GM15510 (cell line): Measurements from ENCODE around the gene ZNF398.

Experiments used
- POLR2A ChIP-seq: IDR thresholded peaks from 3 replicates; pipeline ENCODE4 v1.6.1; 2011; ENCODE audit warnings: borderline replicate concordance; ENCODE audit not compliant: insufficient read length; ENCODE audit errors: extremely low read depth

The ZNF398 gene

DNA sequence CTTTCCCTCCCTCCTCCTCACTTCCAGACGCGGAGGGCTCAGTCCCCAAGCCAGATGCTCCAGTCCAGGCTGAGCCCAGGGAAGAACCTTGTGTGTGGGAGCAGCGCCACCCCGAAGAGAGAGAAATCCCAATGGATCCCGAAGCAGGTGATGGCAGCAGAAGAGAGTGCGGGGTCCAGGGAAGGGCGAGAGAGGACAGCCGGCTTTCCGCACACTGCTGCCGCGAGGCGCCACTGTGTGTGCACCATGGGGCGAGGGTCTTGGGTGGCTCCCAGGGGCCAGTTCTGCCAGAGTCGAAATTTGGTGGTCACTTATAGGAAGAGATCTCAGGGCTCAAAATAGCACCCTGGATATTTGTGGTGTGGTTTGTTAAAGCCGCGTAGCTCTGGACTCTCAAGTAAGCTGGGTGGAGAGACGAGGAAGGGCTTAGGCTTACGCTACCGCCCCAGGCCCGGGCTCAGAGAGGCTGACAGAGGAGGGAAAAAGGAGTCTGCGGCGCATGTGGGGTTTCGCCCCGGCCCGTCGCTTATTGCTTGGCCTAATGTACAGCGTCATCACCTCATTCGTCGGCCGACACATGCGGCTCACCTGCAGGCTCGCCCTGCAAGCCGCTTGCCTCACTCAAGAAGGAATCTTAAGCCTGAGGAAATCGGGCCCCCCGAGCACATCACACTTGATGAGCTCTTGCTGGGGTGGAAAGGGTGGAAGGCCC is 60.2 kb downstream of the ZNF398 start:
- TF ChIP-seq POLR2A: no peak

DNA sequence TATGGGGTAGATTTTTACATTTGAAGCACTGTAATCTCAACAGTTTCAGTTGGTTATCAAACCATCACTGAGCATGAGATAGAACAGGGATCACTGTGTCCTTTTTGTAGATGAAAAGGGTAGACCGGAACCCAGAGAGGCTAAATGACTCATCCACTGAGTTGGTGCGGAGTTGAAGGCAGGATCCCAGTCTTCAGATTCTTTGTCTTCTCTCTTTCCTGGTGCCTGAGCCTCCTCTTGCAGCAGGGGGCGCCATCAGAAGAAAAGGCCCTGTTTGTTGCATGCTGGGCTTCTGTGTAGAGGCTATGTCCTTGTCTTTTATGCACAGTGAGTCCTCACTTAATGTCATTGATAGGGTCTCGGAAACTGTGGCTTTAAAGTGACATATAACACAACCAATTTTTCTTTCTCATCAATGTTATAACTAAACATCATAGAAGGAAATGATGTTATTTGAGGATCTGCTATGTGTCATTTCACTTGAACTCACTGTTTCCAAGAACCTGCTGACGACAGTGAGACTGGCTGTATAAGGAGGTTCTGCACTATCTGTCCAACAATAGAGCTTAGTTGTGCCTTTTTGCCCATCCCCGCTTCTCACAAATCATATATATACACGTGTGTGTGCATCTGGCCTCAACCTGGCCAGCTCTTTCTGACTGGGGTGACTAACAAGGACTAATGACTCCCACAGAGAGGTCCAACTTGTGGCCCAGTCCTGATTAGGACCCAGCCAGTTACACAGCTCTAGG is 62.4 kb downstream of the ZNF398 start:
- TF ChIP-seq POLR2A: no peak

DNA sequence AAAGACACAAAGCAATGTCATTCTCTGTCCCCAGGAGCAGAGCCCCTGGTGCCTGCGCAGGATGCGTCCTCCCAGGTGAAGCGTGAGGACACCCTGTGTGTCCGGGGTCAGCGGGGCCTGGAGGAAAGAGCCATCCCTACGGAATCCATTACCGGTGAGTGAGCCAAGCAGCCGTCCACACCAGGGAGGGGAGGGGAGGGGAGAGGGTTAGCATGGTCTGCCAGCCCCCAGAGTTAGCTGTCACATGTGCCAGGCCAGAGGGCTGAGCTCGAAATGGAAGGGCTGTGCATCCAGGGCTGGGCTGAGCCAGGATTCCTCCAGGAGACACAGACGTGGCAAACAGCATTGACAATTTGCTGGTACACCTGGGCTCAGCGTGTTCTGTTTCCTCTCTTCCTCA is 63.3 kb downstream of the ZNF398 start:
- TF ChIP-seq POLR2A: no peak

DNA sequence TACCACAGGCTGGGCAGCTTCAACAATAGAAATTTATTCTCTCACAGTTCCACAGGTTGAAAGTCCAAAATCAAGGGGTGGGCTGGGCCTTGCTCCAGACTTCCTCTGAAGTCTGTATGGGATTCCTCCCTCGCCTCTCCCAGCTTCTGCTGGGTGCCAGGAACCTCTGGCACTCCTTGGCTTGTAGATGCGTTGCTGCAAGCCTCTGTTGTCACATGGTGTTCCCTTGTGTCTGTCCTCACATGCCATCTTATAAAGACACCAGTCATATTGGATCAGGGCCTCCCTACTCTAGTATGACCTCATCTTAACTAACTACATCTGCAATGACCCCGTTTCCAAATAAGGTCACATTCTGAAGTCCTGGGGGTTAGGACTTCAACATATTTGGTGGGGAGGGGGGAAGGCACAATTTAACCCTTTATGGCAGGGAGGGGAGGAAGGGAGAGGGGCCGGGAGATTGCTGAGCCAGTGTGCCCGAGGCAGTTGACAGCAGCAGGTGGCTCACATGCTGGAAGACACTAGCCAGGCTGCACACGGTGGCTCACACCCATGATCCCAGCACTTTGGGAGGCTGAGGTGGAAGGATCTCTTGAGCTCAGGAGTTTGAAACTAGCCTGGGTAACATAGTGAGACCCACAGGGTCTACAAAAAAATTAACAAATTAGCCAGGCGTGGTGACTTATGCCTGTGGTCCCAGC is 66.9 kb downstream of the ZNF398 start:
- no peak for TF ChIP-seq POLR2A

DNA sequence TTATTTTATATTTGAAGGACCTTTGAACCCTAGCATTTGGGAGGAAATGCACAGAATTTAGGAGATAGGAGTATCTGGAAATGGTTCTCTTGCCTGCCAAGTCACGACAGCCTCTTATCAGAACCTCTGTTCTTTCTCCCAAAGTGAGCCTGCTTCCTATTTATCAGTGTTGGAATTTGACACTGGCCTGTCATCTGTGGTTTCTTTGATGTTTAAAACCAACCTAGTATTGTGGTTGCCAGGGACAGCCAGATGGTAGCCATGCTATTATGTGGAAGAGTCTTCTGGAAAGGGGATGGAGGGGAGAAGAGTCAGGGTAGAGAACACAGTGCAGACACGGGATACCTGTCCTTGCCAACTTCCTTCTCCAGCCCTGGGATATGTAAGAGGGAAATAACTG is 69.1 kb downstream of the ZNF398 start:
- no peak for TF ChIP-seq POLR2A

DNA sequence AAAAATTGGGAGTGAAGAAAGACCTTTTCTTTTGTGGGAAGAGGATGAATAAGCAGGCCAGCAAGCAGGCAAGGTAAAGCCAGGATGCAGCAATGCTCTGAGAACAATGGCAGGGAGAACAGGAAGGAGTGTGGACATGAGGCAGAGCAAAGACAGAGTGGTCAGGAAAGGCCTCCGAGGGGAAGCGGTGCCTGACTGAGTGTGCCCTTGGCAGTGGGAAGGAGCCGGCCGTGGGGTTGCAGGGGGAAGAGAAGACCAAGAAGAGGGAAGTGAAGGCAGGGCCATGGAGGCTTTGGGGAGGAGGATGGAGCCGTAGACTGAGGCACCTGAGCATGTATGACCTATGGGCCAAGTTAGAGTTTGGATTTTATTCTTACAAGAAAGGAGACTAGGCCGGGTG is 70.3 kb downstream of the ZNF398 start:
- no peak for TF ChIP-seq POLR2A

DNA sequence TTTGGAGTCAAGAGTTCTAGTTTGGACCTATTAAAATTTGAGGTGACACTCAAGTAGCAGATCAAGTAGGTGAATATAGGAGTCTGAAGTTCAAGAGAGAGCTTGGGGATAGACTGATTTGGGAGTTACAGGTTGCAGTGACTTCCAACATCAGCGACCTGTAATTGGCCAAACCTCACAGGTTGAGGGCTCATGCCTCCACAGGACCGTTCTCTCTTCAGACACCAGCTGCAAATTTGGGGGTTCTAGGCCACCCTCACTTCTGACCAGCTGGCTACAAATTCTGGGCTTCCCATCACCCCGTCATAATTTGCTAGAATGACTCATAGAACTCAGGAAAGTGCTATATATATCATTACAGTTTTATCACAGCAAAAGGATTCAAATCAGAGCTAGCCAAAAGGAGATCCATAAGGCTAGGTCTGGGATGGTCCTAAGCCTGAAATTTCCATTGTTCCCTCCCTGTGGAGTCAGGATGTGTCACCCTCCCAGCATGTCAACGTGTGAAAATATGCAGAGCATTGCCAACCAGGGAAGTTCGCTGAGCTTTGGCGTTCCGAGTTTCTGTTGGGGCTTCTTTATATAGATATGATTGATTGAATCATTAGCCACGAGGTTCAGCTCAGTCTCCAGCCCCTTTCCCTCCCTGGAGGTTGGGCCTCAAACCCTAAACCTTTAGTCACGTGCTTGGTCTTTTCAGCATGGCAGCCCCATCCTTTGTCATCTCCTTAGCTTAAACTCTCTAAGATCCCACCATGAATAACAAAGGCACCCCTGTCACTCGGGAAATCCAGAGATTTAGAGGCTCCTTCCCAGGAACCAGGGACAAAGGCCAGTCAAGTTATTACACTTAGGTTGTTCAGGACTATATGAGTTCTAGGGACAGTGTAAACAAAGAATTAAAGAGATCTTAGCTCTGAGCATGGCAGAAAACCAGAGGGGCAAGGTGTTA is 71.5 kb downstream of the ZNF398 start:
- no peak for TF ChIP-seq POLR2A

DNA sequence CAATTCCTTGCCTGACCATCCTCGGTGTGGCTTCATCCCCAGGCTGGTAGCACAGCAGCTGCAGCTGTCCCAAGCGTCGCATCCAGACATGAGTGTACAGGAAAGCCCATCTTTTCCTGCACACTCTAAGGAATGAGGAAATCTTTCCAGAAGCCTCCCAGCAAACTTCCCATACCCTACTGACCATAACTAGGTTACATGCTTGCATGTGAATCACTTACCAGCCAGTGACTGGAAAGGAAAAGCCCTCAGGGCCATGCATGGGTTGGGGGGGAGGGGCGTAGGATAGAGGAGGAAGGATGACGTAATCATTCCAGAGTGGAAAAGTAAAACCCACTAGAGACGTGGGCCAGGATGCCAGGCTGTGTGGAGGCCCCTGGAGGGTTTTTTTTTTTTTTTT is 73.3 kb downstream of the ZNF398 start:
- TF ChIP-seq POLR2A: no peak

DNA sequence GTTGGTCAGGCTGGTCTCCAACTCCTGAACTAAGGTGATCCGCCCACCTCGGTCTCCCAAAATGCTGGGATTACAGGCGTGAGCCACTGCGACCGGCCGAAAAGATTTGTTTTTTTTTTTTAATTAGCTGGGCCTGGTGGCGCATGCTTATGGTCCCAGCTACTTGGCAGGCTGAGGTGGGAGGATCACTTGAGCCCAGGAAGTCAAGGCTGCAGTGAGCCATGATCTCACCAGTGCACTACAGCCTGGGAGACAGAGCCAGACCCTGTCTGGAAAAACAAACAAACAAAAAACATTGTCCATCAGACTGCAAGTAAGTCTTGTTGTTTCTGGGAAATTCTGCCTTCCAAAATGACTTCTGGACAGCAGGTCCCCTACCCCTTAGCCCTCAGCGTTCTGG is 75.9 kb downstream of the ZNF398 start:
- no peak for TF ChIP-seq POLR2A

DNA sequence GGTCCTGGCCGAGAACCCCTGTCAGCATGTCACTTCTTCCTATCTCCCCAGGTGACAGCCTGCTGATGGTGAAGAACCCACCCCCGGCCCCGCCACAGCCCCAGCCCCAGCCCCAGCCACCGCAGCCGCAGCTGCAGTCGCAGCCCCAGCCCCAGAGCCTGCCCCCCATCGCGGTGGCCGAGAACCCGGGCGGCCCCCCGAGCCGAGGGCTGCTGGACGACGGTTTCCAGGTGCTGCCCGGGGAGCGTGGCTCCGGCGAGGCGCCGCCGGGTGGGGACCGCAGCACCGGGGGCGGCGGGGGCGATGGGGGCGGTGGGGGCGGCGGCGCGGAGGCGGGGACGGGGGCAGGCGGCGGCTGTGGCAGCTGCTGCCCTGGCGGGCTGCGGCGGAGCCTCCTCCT is 76.5 kb downstream of the ZNF398 start:
- TF ChIP-seq POLR2A: no peak

DNA sequence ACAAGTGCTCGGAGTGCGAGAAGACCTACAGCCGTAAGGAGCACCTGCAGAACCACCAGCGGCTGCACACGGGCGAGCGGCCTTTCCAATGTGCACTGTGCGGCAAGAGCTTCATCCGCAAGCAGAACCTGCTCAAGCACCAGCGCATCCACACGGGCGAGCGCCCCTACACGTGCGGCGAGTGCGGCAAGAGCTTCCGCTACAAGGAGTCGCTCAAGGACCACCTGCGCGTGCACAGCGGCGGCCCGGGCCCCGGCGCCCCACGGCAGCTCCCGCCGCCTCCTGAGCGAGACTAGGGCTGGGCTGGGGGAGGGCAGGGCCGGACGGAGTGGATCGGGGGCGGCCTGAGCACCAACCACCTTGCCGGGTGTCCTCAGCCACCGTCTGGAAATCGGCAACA is 77.1 kb downstream of the ZNF398 start:
- TF ChIP-seq POLR2A: no peak

DNA sequence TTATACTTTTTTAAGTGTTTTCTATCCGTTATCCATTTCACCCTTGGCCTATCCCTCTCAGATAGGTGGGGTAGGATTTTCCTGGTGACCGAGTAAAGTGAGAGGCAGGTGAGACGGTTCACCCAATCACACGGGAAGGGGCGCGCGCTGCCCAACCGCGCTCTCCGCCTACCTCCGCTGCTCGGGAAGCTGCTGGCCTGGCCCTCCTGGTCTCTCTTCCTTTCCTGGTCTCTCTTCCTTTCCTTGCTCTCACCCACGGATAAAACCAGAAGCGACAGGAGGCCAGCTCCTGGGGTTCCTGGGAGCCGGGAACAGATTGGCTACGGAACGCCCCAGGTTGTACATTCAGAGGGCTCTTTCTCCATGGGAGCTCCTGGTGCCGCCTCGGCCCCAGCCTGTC is 77.9 kb downstream of the ZNF398 start:
- TF ChIP-seq POLR2A: no peak

DNA sequence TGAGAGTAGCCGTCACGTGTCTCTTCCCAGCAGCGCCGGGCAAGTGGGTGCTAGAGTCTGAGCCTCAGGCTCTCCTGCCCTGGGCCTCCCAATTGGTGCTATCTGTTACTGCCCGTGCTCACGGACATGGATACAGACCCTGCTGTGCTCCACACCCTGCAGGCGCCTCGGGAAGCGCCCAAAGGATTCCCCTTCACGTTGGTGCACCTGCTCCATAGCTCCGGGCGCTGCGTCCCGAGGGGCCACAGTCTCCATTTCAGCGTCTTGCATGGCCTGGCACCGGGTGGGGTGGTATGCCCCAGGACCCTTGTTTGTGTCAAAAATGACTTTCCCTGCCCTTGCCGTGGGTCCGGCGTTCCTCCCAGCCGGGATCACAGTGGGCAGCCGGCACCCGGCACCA is 78.4 kb downstream of the ZNF398 start:
- TF ChIP-seq POLR2A: no peak

DNA sequence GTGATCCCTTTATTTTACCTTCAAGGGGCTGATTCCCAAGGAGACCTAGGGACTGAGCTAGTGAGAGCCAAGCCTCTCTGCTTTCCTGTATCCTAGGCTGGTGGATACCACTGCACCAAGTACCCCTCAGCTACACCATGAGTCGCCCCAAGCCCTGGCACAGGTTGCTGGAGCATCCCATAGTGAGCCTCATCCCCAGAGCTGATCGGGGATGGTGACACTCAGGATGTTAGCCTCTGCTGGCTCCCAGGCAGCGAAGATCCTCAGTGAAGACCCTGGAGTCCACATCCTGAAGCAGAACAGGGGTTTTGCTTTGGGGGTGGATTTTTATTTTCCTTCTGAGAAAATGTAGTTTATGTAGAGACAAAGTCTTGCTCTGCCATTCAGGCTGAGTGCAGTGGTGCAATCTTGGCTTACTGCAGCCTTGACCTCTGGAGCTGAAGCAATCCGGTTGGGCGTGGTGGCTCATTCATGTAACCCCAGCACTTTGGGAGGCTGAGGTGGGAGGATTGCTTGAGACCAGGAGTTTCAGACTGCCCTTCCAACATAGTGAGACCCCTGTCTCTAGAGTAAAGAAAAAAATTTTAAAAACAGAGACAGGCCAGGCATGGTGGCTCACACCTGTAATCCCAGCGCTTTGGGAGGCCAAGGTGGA is 79.7 kb downstream of the ZNF398 start:
- no peak for TF ChIP-seq POLR2A
